ENCODE results near the gene DHRS7B. TPM values are rescaled to one million over a fixed set of nuclear protein-coding genes. Genes with fewer than 3 reads are reported as not detected.
"Not testable (repeated sequence)": the region's sequence is repeated elsewhere in the genome, so short reads cannot be mapped to it uniquely, and the experiment has no call there.

Gene DHRS7B
- total and polyA plus RNA-seq, 11 donors: 20.2 to 45.2 (median 35.7) TPM

GRCh38 chr17:21134559-21134958 lies 7.8 kb downstream of the DHRS7B start:
- WGBS, 4 donors: 90 to 95% (median 95%) methylated on average over 2 of the region's 2 CpGs
- H3K4me1 ChIP-seq: peaks cover 0 to 20% (median 2%) of the 10 kb centered on the region in 12 donors
- no peak for TF ChIP-seq CTCF (IDR thresholded peaks at IDR 0.05)
- H3K27me3 ChIP-seq: no peaks in the 10 kb centered on the region
- H3K9me3 ChIP-seq: peaks cover 0 to 13% (median 0%) of the 10 kb centered on the region in 12 donors
- no peak for DNase-seq
- H3K4me3 ChIP-seq: no peak overlapping the region
- H3K27ac ChIP-seq: no peak overlapping the region
- H3K36me3 ChIP-seq: no peaks in the 10 kb centered on the region
- ATAC-seq: no peak
- intact Hi-C loops (cut with DNase I): no loop called here

DNA sequence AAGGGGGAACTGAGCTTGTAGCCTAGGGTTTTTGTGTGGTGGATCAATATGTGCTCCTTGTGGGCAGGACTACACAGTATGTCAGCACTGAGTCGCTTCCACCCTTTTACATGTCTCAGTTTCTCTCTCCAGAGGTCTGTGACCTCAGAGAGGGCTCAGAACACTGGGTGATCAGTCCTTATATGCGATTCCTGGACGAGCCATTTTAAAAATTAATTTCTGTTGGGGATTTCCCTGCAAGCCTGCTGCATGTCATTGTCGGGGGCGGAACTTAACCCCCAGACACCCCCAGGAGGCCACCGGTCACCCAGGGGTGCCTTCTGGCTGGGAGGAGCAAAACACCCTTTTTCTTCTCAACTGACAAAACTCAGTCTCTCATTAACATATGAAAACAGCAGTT lies 14.1 kb downstream of the DHRS7B start:
- H3K27me3 ChIP-seq: no peaks in the 10 kb centered on the region
- intact Hi-C loops (cut with DNase I): no loop called here
- no peak overlapping the region for H3K4me3 ChIP-seq
- no peak for DNase-seq
- peaks cover 0 to 5% (median 0%) of the 10 kb centered on the region in 9 donors for H3K36me3 ChIP-seq
- no peak overlapping the region for H3K27ac ChIP-seq
- H3K9me3 ChIP-seq: peaks cover 0 to 4% (median 0%) of the 10 kb centered on the region in 12 donors
- peaks cover 0 to 15% (median 0%) of the 10 kb centered on the region in 12 donors for H3K4me1 ChIP-seq
- no peak for ATAC-seq
- 89 to 93% (median 90%) methylated on average over 6 of the region's 6 CpGs for WGBS, 4 donors
- TF ChIP-seq CTCF (IDR thresholded peaks at IDR 0.05): no peak
- no peak for TF ChIP-seq POLR2A (IDR thresholded peaks at IDR 0.05)

DNA sequence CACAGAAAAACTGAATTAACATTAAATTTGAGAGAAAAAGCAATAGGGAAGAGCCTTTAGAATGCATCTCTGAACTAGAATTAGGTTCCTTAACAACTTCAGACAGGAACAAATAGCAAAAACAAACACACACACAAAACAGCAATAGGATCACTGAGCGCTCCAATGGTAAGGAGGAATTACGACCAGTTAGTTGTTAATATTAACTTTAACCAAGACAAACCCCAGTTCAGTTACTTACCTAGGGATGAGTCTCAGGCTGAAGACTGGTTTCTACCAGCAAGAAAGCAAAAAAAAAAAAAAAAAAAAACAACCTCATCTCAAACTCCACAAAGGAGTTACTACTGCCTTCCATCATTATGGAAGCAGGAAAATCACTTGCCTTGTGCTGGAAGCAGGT lies 14.6 kb downstream of the DHRS7B start:
- Histone ChIP-seq H3K27me3 (no peaks in the 10 kb centered on the region), H3K9me3 (peaks cover 0 to 4% (median 0%) of the 10 kb centered on the region in 12 donors), H3K36me3 (peaks cover 0 to 5% (median 0%) of the 10 kb centered on the region in 9 donors), H3K27ac (no peak overlapping the region), H3K4me3 (no peak overlapping the region), H3K4me1 (peaks cover 0 to 18% (median 0%) of the 10 kb centered on the region in 12 donors)
- TF ChIP-seq CTCF (IDR thresholded peaks at IDR 0.05) (no peak), POLR2A (IDR thresholded peaks at IDR 0.05) (no peak)
- WGBS, 4 donors: 94 to 98% (median 97%) methylated on average over 2 of the region's 2 CpGs
- no peak for ATAC-seq
- intact Hi-C loops (cut with DNase I): no loop called here
- no peak for DNase-seq

DNA sequence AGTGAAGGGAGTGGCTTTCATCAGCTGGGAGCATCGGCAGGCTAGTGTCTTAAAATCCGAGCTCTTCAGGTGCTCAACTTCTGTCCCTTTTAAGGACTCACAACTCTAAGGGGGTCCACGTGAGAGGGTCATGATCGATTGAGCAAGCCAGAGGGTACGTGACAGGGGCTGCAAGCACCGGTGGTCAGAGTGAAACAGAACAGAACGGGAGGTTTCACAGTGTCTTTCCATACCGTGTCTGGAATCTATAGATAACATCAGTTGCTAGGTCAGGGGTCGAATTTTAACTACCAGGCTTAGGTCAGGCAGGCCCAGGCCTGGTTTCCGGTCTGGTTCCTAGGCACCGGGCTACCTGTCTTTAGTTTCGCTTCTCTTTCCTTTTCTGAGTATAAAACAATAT lies 15.3 kb downstream of the DHRS7B start:
- intact Hi-C loops (cut with DNase I): not testable (repeated sequence)
- 79 to 84% (median 82%) methylated on average over 12 of the region's 12 CpGs for WGBS, 4 donors

GRCh38 chr17:21143695-21144094 lies 16.9 kb downstream of the DHRS7B start:
- TF ChIP-seq POLR2A (IDR thresholded peaks at IDR 0.05): no peak
- TF ChIP-seq CTCF (IDR thresholded peaks at IDR 0.05): no peak
- intact Hi-C loops (cut with DNase I): no loop called here
- Histone ChIP-seq H3K36me3 (peaks cover 0 to 5% (median 0%) of the 10 kb centered on the region in 9 donors), H3K9me3 (peaks cover 0 to 9% (median 0%) of the 10 kb centered on the region in 12 donors), H3K4me1 (peaks cover 0 to 36% (median 0%) of the 10 kb centered on the region in 12 donors), H3K27me3 (no peaks in the 10 kb centered on the region), H3K4me3 (no peak overlapping the region), H3K27ac (no peak overlapping the region)
- no peak for DNase-seq
- 84 to 90% (median 87%) methylated on average over 3 of the region's 3 CpGs for WGBS, 4 donors
- ATAC-seq: no peak

More for the DNA sequence above, 15.3 kb downstream of the DHRS7B start:
- H3K27me3 ChIP-seq, H3K27ac ChIP-seq, DNase-seq, H3K9me3 ChIP-seq, H3K4me3 ChIP-seq, ATAC-seq, H3K36me3 ChIP-seq: not testable (repeated sequence)
- H3K4me1 ChIP-seq: peaks cover 0 to 26% (median 0%) of the 10 kb centered on the region in 12 donors

DNA sequence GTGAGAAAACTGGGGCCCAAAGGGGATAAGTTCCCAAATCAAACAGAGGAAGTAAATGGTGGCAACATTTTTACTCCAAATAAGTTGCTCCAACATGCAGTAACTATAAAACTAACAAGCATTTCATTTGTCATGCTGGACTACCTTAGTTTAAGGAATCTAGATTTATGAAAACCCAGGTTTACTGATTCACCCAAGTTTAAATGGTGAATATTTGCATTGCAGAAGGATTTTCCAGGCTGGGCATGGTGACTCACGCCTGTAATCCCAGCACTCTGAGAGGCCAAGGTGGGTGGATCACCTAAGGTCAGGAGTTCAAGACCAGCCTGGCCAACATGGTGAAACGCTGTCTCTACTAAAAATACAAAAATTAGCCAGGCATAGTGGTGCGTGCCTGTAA lies 17.5 kb downstream of the DHRS7B start:
- intact Hi-C loops (cut with DNase I); H3K4me3 ChIP-seq; H3K27me3 ChIP-seq; DNase-seq; H3K27ac ChIP-seq; ATAC-seq; H3K36me3 ChIP-seq: not testable (repeated sequence)
- 78 to 99% (median 89%) methylated on average over 3 of the region's 3 CpGs for WGBS, 4 donors
- H3K4me1 ChIP-seq: peaks cover 0 to 42% (median 0%) of the 10 kb centered on the region in 12 donors
- H3K9me3 ChIP-seq: peaks cover 0 to 14% (median 0%) of the 10 kb centered on the region in 12 donors

Measured in heart left ventricle (tissue), 16 donors.